ENCODE results near the gene MTURN. TPM values are rescaled to one million over a fixed set of nuclear protein-coding genes. Genes with fewer than 3 reads are reported as not detected.

Gene MTURN
- total RNA-seq, 4 donors from 2014 or later: 196 to 252 (median 225) TPM

DNA sequence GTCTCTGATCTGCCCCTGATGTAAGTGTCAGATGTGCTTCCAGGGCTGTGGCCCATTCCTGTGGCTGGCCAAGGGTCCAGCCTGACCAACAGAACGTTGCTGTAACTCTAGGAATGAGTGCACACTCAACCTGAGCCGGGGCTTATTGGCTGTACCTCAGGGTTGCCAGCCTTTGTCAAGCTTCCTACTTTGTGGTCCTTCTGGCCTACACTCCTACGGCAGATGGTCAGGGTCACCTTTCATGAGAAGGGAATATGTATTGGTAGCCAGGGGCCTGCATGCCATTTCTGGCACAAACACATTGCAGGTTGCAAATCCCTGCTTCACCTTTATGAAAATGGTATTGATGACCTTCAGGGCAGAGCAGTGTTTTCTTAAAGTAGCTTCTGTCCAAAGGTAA lies 64.5 kb downstream of the MTURN start:
- H3K27me3 ChIP-seq: no peaks in the 10 kb centered on the region
- 100% methylated on average over 1 of the region's 3 CpGs; no CpG with 5 or more reads in 1 of the 2 donors for WGBS, 2 donors (ENCODE audit: low coverage in 1 of 2)
- peaks cover 0 to 37% (median 3%) of the 10 kb centered on the region in 3 donors for H3K4me1 ChIP-seq
- no peak overlapping the region for H3K4me3 ChIP-seq
- no peak overlapping the region for H3K27ac ChIP-seq
- H3K9me3 ChIP-seq: no peaks in the 10 kb centered on the region
- H3K36me3 ChIP-seq: peaks cover 0 to 4% of the 10 kb centered on the region in 2 donors
- no peak for ATAC-seq
- TF ChIP-seq POLR2AphosphoS5 (IDR thresholded peaks at IDR 0.05) (no peak), EP300 (IDR thresholded peaks at IDR 0.05) (no peak)
- TF ChIP-seq, protein P1, sequence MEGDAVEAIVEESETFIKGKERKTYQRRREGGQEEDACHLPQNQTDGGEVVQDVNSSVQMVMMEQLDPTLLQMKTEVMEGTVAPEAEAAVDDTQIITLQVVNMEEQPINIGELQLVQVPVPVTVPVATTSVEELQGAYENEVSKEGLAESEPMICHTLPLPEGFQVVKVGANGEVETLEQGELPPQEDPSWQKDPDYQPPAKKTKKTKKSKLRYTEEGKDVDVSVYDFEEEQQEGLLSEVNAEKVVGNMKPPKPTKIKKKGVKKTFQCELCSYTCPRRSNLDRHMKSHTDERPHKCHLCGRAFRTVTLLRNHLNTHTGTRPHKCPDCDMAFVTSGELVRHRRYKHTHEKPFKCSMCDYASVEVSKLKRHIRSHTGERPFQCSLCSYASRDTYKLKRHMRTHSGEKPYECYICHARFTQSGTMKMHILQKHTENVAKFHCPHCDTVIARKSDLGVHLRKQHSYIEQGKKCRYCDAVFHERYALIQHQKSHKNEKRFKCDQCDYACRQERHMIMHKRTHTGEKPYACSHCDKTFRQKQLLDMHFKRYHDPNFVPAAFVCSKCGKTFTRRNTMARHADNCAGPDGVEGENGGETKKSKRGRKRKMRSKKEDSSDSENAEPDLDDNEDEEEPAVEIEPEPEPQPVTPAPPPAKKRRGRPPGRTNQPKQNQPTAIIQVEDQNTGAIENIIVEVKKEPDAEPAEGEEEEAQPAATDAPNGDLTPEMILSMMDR (IDR thresholded peaks at IDR 0.05): no peak

DNA sequence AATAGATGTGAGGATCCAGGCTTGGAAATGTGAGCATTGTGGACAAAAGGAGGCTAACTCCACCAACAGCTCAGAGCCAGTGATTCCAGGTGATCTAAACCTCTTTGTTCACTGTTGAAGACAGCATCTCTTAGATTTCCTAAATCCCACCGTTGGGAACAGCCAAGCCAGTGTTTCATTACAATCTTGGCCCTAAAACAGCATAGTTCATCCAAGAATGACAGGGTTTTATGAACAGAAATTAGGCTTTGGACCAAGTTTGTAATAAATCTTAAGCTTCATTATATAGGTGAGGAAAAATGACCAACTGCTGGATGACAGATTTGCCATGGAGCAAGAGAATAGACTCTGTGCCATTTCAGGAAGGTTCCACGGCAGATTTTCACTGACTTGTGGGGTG lies 65.8 kb downstream of the MTURN start:
- H3K27me3 ChIP-seq: no peaks in the 10 kb centered on the region
- no peak overlapping the region for H3K27ac ChIP-seq
- H3K9me3 ChIP-seq: no peaks in the 10 kb centered on the region
- peaks cover 0 to 4% of the 10 kb centered on the region in 2 donors for H3K36me3 ChIP-seq
- no peak overlapping the region for H3K4me3 ChIP-seq
- ATAC-seq: no peak
- WGBS, 2 donors (ENCODE audit: low coverage in 1 of 2): 17 to 52% methylated on average over 2 of the region's 2 CpGs
- H3K4me1 ChIP-seq: peaks cover 0 to 37% (median 3%) of the 10 kb centered on the region in 3 donors
- TF ChIP-seq EP300 (IDR thresholded peaks at IDR 0.05): no peak
- TF ChIP-seq, protein P1 (IDR thresholded peaks at IDR 0.05): no peak
- no peak for TF ChIP-seq POLR2A (IDR thresholded peaks at IDR 0.05)
- no peak for TF ChIP-seq POLR2AphosphoS5 (IDR thresholded peaks at IDR 0.05)

DNA sequence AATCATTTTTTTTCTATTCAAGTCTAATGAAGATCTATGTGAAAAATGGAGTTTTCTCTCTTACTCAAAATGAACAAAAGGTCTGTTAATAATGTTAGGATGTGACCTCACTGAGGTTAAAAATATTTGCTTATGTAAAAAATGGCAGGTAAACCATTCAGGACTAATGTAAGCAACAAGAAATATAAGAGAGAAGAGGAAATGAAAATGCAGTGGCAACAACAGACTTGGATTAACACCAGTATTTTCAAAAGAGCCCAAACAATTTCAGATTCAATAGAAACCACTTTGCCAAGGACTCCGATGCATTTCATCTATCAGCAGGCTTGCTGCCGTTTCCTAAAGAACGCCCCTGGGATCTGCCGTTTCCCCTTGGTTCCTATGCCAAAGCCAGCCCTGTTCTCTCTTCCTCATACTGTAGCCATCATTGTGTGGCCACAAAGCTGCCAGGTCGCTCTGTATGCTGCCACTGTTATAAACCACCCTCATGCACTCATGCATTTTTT lies 66.4 kb downstream of the MTURN start:
- WGBS, 2 donors (ENCODE audit: low coverage in 1 of 2): 77 to 98% methylated on average over 4 to 5 of the region's 5 CpGs
- Histone ChIP-seq H3K4me1 (peaks cover 0 to 37% (median 3%) of the 10 kb centered on the region in 3 donors), H3K4me3 (no peak overlapping the region), H3K36me3 (peaks cover 0 to 2% of the 10 kb centered on the region in 2 donors), H3K27ac (no peak overlapping the region), H3K27me3 (no peaks in the 10 kb centered on the region), H3K9me3 (no peaks in the 10 kb centered on the region)
- TF ChIP-seq POLR2A (IDR thresholded peaks at IDR 0.05): no peak
- TF ChIP-seq POLR2AphosphoS5 (IDR thresholded peaks at IDR 0.05): no peak
- TF ChIP-seq EP300 (IDR thresholded peaks at IDR 0.05): no peak
- TF ChIP-seq, protein P1 (IDR thresholded peaks at IDR 0.05): no peak
- peak; percentile 45 for ATAC-seq

DNA sequence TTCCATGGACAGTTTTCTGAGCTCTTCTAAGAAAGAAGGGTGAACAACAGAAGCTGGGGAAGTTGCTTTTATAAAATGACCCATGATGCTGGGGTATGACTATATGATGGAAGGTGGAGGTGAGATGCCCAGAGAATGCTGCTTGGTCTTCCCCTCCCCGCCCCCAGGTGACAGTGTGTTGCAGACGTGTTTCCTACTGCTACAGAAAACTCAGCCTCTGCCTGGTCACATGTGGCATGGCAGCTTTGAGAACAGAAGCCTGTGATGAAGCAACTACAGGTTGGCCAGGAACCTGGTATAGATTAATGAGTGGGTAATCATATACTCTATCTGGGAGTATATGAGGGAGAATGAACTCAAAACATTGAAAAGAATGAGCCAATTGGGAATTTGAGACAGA lies 67.1 kb downstream of the MTURN start:
- H3K27me3 ChIP-seq: no peaks in the 10 kb centered on the region
- WGBS, 2 donors (ENCODE audit: low coverage in 1 of 2): 80 to 95% methylated on average over 2 of the region's 2 CpGs
- peak overlapping the region in 1 of 4 donors; percentile 48 for H3K27ac ChIP-seq
- ATAC-seq: no peak
- H3K4me1 ChIP-seq: peaks cover 0 to 37% (median 3%) of the 10 kb centered on the region in 3 donors
- no peak overlapping the region for H3K4me3 ChIP-seq
- no peaks in the 10 kb centered on the region for H3K36me3 ChIP-seq
- no peaks in the 10 kb centered on the region for H3K9me3 ChIP-seq
- TF ChIP-seq POLR2A (IDR thresholded peaks at IDR 0.05): no peak
- TF ChIP-seq, protein P1 (IDR thresholded peaks at IDR 0.05): no peak
- no peak for TF ChIP-seq EP300 (IDR thresholded peaks at IDR 0.05)
- TF ChIP-seq POLR2AphosphoS5 (IDR thresholded peaks at IDR 0.05): no peak

DNA sequence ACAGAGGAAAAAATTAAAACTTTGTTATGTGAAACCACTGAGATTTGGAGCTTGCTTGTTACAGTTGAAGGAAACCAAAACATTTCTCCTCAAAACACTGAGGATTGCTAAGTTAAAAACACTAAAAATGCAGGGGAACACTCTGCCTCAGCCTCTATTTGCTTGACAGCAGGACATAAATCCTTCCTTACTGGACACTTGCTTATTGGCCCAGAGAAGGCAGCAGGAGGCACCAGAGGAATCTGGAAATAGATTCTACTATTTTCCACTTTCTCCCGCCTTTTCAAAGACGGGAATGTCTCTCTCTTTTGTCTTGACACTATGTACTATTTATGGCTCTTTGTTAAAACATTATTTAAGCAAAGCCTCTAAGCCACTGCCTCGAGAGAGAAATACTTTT lies 67.9 kb downstream of the MTURN start:
- no peak overlapping the region for H3K4me3 ChIP-seq
- TF ChIP-seq EP300 (IDR thresholded peaks at IDR 0.05) (no peak), POLR2AphosphoS5 (IDR thresholded peaks at IDR 0.05) (no peak), POLR2A (IDR thresholded peaks at IDR 0.05) (no peak)
- TF ChIP-seq, protein P1 (IDR thresholded peaks at IDR 0.05): peak in 1 of 4 experiments; percentile 25
- H3K36me3 ChIP-seq: no peaks in the 10 kb centered on the region
- peak overlapping the region in 3 of 4 donors; percentile 4 to 64 (median 48) for H3K27ac ChIP-seq
- no peak for ATAC-seq
- no peaks in the 10 kb centered on the region for H3K9me3 ChIP-seq
- 5 to 8% methylated on average over 3 of the region's 3 CpGs for WGBS, 2 donors (ENCODE audit: low coverage in 1 of 2)
- no peaks in the 10 kb centered on the region for H3K27me3 ChIP-seq
- peaks cover 0 to 37% (median 3%) of the 10 kb centered on the region in 3 donors for H3K4me1 ChIP-seq
